ENCODE measurements around the gene TSC22D1.

TSC22D1 gene

GRCh38 chr13:44425041-44425814 is 150.9 kb downstream of the TSC22D1 start:
- TF ChIP-seq EZH2 (optimal IDR thresholded peaks at IDR 0.05; ENCODE audit: low read depth, low read length) (no peak), EZH2phosphoT487 (IDR thresholded peaks at IDR 0.05; ENCODE audit: low read length) (no peak)
- TF ChIP-seq, protein P1, sequence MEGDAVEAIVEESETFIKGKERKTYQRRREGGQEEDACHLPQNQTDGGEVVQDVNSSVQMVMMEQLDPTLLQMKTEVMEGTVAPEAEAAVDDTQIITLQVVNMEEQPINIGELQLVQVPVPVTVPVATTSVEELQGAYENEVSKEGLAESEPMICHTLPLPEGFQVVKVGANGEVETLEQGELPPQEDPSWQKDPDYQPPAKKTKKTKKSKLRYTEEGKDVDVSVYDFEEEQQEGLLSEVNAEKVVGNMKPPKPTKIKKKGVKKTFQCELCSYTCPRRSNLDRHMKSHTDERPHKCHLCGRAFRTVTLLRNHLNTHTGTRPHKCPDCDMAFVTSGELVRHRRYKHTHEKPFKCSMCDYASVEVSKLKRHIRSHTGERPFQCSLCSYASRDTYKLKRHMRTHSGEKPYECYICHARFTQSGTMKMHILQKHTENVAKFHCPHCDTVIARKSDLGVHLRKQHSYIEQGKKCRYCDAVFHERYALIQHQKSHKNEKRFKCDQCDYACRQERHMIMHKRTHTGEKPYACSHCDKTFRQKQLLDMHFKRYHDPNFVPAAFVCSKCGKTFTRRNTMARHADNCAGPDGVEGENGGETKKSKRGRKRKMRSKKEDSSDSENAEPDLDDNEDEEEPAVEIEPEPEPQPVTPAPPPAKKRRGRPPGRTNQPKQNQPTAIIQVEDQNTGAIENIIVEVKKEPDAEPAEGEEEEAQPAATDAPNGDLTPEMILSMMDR (IDR thresholded peaks at IDR 0.05; ENCODE audit: low read length), result no peak
- Histone ChIP-seq H3F3A (ENCODE audit: insufficient read depth, low read length) (no peaks in the 10 kb centered on the region), H4K20me1 (ENCODE audit: insufficient read depth, low read length) (no peaks in the 10 kb centered on the region), H3K4me3 (ENCODE audit: low read length) (no peak overlapping the region), H3K9ac (ENCODE audit: low read length) (no peak overlapping the region), H3K36me3 (replicated peaks; ENCODE audit: insufficient read depth, low read length) (no peaks in the 10 kb centered on the region), H3K27me3 (replicated peaks; ENCODE audit: insufficient read depth, low read length) (no peaks in the 10 kb centered on the region), H3K9me3 (replicated peaks; ENCODE audit: insufficient read depth, low read length) (no peaks in the 10 kb centered on the region), H3K4me1 (ENCODE audit: low read length) (no peaks in the 10 kb centered on the region), H3K9me2 (replicated peaks; ENCODE audit: insufficient read depth, low read length) (no peaks in the 10 kb centered on the region), H3K4me2 (ENCODE audit: low read depth, low read length) (no peak overlapping the region), H2AFZ (ENCODE audit: low read length) (no peak overlapping the region), H3K27ac (ENCODE audit: low read length) (no peak overlapping the region), H3K79me2 (ENCODE audit: low read length) (no peaks in the 10 kb centered on the region)
- DNase-seq, result no peak

DNA sequence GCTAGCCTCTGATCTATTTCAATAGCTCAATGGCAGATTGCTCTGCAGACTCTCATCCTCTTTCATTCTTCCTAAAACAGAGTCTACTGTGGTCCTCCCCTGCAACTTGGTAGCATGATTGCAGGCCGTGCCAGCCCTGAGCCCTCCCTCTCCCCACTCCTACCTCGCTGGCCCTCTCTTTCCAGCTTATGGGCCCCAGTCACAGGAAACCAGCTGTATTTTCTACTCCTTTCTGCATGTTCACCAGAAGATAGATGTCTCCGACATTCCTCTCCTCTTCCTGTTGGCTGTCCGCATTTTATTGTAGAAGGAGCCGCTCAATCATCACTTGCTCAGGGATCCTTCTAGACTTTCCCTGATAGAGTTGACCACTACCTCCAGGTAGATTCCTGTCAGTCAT is 152.3 kb downstream of the TSC22D1 start:
- no peak overlapping the region for H3K9ac ChIP-seq (ENCODE audit: low read length)
- no peaks in the 10 kb centered on the region for H3K27me3 ChIP-seq (replicated peaks; ENCODE audit: insufficient read depth, low read length)
- no peaks in the 10 kb centered on the region for H3K9me2 ChIP-seq (replicated peaks; ENCODE audit: insufficient read depth, low read length)
- H3K4me1 ChIP-seq (ENCODE audit: low read length), result no peaks in the 10 kb centered on the region
- no peaks in the 10 kb centered on the region for H3K9me3 ChIP-seq (replicated peaks; ENCODE audit: insufficient read depth, low read length)
- DNase-seq, result no peak
- H3K4me3 ChIP-seq (ENCODE audit: low read length), result no peak overlapping the region
- TF ChIP-seq, protein P1 (IDR thresholded peaks at IDR 0.05; ENCODE audit: low read length), result no peak
- TF ChIP-seq EZH2 (optimal IDR thresholded peaks at IDR 0.05; ENCODE audit: low read depth, low read length), result no peak
- H3F3A ChIP-seq (ENCODE audit: insufficient read depth, low read length), result no peaks in the 10 kb centered on the region
- H2AFZ ChIP-seq (ENCODE audit: low read length), result no peak overlapping the region
- no peaks in the 10 kb centered on the region for H3K36me3 ChIP-seq (replicated peaks; ENCODE audit: insufficient read depth, low read length)
- no peak overlapping the region for H3K27ac ChIP-seq (ENCODE audit: low read length)
- H3K79me2 ChIP-seq (ENCODE audit: low read length), result no peaks in the 10 kb centered on the region
- no peak overlapping the region for H3K4me2 ChIP-seq (ENCODE audit: low read depth, low read length)
- no peaks in the 10 kb centered on the region for H4K20me1 ChIP-seq (ENCODE audit: insufficient read depth, low read length)

GRCh38 chr13:44422755-44423643 is 153.1 kb downstream of the TSC22D1 start:
- Histone ChIP-seq H2AFZ (ENCODE audit: low read length) (no peak overlapping the region), H3K9me2 (replicated peaks; ENCODE audit: insufficient read depth, low read length) (no peaks in the 10 kb centered on the region), H3K79me2 (ENCODE audit: low read length) (no peaks in the 10 kb centered on the region), H3K4me2 (ENCODE audit: low read depth, low read length) (no peak overlapping the region), H3K27me3 (replicated peaks; ENCODE audit: insufficient read depth, low read length) (no peaks in the 10 kb centered on the region), H3K4me3 (ENCODE audit: low read length) (no peak overlapping the region), H3K9ac (ENCODE audit: low read length) (no peak overlapping the region), H4K20me1 (ENCODE audit: insufficient read depth, low read length) (no peaks in the 10 kb centered on the region), H3F3A (ENCODE audit: insufficient read depth, low read length) (no peaks in the 10 kb centered on the region), H3K27ac (ENCODE audit: low read length) (no peak overlapping the region), H3K4me1 (ENCODE audit: low read length) (no peaks in the 10 kb centered on the region), H3K9me3 (replicated peaks; ENCODE audit: insufficient read depth, low read length) (no peaks in the 10 kb centered on the region), H3K36me3 (replicated peaks; ENCODE audit: insufficient read depth, low read length) (no peaks in the 10 kb centered on the region)
- DNase-seq, result no peak
- no peak for TF ChIP-seq EZH2phosphoT487 (IDR thresholded peaks at IDR 0.05; ENCODE audit: low read length)
- TF ChIP-seq, protein P1 (IDR thresholded peaks at IDR 0.05; ENCODE audit: low read length), result no peak
- TF ChIP-seq EZH2 (optimal IDR thresholded peaks at IDR 0.05; ENCODE audit: low read depth, low read length), result no peak

All from MM.1S (cell line).